Skeletal muscle tissue (tissue), 4 donors: ENCODE measurements around the gene PLA2G12B. TPM values are rescaled to one million over a fixed set of nuclear protein-coding genes. Genes with fewer than 3 reads are reported as not detected.
"Not testable (repeated sequence)": the region's sequence is repeated elsewhere in the genome, so short reads cannot be mapped to it uniquely, and the experiment has no call there.

Source experiments
- H3K27ac ChIP-seq: one replicate; pipeline ENCODE4 v1.7.0; 2013; ENCODE audit warnings: mild to moderate bottlenecking, low read depth, low read length, inconsistent platforms
- H3K27me3 ChIP-seq, 3 donors: one replicate each; pipeline ENCODE4 v1.7.0; 2013; ENCODE audit warnings: low read length in 3 of 3; ENCODE audit not compliant: control insufficient read depth in 3 of 3, insufficient read depth in 3 of 3
- H3K36me3 ChIP-seq, 3 donors: one replicate each; pipeline ENCODE4 v1.7.0; 2013; ENCODE audit warnings: low read length in 3 of 3; ENCODE audit not compliant: control insufficient read depth in 3 of 3, insufficient read depth in 3 of 3
- H3K4me1 ChIP-seq, 3 donors: one replicate each; pipeline ENCODE4 v1.7.0; 2013; ENCODE audit warnings: low read length in 3 of 3, mild to moderate bottlenecking in 3 of 3; ENCODE audit not compliant: control insufficient read depth in 3 of 3, insufficient read depth in 3 of 3
- H3K4me3 ChIP-seq, 3 donors: one replicate each; pipeline ENCODE4 v1.7.0; 2013; ENCODE audit warnings: low read length in 3 of 3
- H3K9ac ChIP-seq, 3 donors: one replicate each; pipeline ENCODE4 v1.7.0; 2013; ENCODE audit warnings: low read length in 3 of 3, mild to moderate bottlenecking in 3 of 3, moderate library complexity in 2 of 3, low read depth in 1 of 3
- H3K9me3 ChIP-seq, 3 donors: one replicate each; pipeline ENCODE4 v1.7.0; 2013; ENCODE audit warnings: low read length in 3 of 3; ENCODE audit not compliant: control insufficient read depth in 3 of 3
- total RNA-seq: library from RNA; depleted of rRNA; stranded (reverse); fragments of >200 nt; gene quantifications from one replicate; pipeline ENCODE4 v1.2.3, GENCODE V29; 2014
- donor health status: Osteomylitis.

Gene PLA2G12B, protein sequence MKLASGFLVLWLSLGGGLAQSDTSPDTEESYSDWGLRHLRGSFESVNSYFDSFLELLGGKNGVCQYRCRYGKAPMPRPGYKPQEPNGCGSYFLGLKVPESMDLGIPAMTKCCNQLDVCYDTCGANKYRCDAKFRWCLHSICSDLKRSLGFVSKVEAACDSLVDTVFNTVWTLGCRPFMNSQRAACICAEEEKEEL
- total RNA-seq: not detected

DNA sequence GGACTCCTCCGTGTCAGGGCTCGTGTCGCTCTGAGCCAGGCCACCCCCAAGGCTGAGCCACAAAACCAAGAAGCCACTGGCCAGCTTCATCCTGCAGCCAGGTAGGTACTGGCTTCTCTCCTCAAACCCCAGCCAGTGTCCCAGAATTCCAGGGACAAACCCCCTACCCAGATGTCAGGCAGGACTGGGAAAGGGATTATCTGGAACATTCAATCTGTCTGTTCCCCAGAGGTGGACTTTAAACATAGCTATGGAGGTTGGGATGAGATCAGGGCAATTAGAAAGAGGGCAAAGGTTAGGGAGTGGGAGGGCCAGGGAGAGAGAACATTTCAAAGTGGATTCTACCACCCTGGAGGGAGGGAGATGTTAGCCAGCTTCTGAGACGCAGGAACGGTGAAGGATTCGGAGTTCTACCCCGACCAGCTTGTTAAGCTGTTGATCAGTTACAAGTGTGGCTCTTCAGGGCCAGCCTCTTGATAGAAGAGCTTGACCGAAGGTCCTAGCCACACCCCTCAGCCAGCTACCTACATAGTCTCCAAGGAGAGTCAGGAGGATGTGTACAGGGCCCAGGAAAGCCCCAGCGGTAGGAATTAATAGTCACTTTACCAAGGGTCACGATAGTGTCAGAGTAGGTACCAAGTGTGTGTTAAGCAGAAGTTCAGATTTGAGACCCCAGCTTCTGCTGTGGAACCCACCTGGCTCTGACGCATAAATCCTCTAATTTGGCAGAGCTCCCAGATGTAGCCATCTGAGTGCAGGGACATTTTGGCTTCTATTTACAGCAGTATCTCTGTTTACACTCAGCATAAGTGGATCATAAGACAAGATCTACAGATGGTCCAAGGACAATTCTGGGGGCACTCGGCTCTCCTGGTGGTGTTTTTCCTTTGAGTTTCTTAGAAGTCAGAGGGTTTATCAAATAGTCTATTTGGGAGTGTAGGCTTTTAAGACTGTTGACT, at the start of gene PLA2G12B:
Gene PLA2G12B (minus strand): TSS at position 211 of the 959 bp plus-strand sequence. CDS start 121 bp downstream, at position 90.
- no peak within 1 kb of the TSS for H3K27ac ChIP-seq
- H3K9me3 ChIP-seq: no peaks in the 10 kb centered on the region
- no peaks in the 10 kb centered on the region for H3K36me3 ChIP-seq
- H3K4me3 ChIP-seq: no peak within 1 kb of the TSS
- H3K9ac ChIP-seq: no peak within 1 kb of the TSS
- no peaks in the 10 kb centered on the region for H3K27me3 ChIP-seq
- no peaks in the 10 kb centered on the region for H3K4me1 ChIP-seq

DNA sequence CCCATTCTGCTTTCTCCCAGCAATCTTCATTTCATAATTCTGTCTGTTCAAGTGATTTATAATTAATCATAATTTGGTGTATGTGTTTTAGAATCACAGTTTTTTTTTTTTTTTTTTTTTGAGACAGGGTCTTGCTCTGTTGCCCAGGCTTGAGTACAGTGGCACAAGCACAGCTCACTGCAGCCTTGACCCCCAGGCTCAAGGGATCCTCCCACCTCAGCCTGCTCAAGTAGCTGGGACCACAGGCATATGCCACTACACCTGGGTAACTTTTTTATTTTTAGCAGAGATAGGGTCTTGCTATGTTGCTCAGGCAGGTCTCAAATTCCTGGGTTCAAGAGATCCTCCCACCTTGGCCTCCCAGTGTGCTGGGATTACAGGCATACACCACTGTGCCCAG, 49.2 kb upstream of the PLA2G12B start:
- Histone ChIP-seq H3K9ac (no peak overlapping the region), H3K36me3 (peaks cover 7 to 35% (median 23%) of the 10 kb centered on the region in 3 donors), H3K4me3 (no peak overlapping the region), H3K9me3 (no peaks in the 10 kb centered on the region), H3K27ac (no peak overlapping the region), H3K27me3 (no peaks in the 10 kb centered on the region), H3K4me1 (no peaks in the 10 kb centered on the region)

DNA sequence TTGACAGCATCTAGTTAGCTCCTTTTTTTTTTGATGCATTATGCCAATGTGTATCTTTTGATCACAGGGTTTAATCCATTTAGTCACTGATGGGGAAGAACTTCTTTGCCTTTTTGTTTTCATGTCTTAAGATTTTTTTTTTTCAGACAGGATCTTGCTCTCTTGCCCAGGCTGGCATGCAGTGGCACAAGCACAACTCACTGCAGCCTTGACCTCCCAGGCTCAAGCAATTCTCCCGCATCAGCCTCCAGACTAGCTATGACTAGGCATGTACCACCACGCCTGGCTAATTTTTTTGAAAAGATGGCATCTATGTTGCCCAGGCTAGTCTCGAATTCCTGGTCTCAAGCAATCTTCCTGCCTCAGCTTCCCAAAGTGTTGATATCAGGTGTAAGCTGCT, 46.4 kb upstream of the PLA2G12B start:
- Histone ChIP-seq H3K9ac (no peak overlapping the region), H3K4me3 (no peak overlapping the region), H3K27me3 (no peaks in the 10 kb centered on the region), H3K4me1 (no peaks in the 10 kb centered on the region), H3K36me3 (peaks cover 3 to 12% (median 5%) of the 10 kb centered on the region in 3 donors), H3K9me3 (no peaks in the 10 kb centered on the region), H3K27ac (no peak overlapping the region)

DNA sequence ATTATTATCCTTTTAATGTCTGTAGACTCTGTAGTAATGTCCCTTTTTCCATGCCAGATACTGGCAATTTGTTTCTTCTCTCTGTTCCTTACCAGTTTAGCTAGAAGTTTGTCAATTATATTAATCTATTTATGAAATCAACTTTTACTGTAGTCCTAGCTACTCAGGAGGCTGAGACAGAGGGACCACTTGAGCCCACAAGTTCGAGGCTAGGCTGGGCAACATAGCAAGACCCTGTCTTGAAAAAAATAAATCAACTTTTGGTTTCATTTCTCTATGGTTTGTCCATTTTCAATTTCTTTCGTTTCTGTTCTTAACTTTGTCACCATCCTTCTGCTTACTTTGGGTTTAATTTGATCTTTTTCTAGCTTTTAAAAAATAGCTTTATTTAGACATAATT, 42.5 kb upstream of the PLA2G12B start:
- H3K9ac ChIP-seq: no peak overlapping the region
- H3K27ac ChIP-seq: no peak overlapping the region
- no peaks in the 10 kb centered on the region for H3K4me1 ChIP-seq
- H3K27me3 ChIP-seq: no peaks in the 10 kb centered on the region
- H3K9me3 ChIP-seq: no peaks in the 10 kb centered on the region
- H3K36me3 ChIP-seq: peaks cover 0 to 3% (median 0%) of the 10 kb centered on the region in 3 donors
- no peak overlapping the region for H3K4me3 ChIP-seq

DNA sequence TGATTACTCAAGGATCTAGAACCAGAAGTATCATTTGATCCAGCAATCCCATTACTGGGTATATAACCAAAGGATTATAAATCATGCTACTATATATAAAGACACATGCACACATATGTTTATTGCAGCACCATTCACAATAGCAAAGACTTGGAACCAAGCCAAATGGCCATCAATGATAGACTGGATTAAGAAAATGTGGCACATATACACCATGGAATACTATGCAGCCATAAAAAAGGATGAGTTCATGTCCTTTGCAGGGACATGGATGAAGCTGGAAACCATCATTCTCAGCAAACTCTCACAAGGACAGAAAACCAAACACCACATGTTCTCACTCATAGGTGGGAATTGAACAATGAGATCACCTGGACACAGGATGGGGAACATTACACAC, 40.9 kb upstream of the PLA2G12B start:
- not testable (repeated sequence) for H3K4me1 ChIP-seq, H3K27ac ChIP-seq, H3K9me3 ChIP-seq, H3K9ac ChIP-seq, H3K36me3 ChIP-seq, H3K4me3 ChIP-seq, H3K27me3 ChIP-seq

DNA sequence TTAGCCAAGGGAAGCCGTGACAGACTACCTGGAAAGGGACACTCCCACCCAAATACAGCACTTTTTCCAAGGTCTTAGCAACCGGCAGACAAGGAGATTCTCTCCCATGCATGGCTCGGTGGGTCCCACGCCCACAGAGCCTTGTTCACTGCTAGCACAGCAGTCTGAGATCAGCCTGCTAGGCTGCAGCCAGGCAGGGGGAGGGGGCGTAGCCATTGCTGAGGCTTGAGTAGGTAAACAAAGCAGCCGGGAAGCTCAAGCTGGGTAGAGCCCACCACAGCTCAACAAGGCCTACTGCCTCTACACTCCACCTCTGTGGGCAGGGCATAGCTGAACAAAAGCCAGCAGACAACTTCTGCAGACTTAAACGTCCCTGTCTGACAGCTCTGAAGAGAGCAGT, 35.2 kb upstream of the PLA2G12B start:
- H3K9me3 ChIP-seq, H3K9ac ChIP-seq, H3K27ac ChIP-seq, H3K4me1 ChIP-seq, H3K36me3 ChIP-seq, H3K4me3 ChIP-seq, H3K27me3 ChIP-seq: not testable (repeated sequence)

DNA sequence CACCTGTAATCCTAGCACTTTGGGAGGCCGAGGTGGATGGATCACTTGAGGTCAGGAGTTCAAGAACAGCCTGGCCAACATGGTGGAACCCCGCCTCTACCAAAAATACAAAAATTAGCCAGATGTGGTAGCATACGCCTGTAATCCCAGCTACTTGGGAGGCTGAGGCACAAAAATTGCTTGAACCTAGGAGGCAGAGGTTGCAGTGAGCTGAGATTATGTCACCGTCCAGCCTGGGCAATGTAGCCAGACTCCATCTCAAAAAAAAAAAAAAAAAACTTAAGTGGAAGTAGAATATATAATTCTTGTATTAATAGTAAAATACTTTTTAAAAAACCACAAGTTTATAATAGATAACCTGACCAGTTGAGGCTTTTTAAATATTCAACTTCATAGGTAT, 30.0 kb upstream of the PLA2G12B start:
- not testable (repeated sequence) for H3K9ac ChIP-seq, H3K4me3 ChIP-seq

DNA sequence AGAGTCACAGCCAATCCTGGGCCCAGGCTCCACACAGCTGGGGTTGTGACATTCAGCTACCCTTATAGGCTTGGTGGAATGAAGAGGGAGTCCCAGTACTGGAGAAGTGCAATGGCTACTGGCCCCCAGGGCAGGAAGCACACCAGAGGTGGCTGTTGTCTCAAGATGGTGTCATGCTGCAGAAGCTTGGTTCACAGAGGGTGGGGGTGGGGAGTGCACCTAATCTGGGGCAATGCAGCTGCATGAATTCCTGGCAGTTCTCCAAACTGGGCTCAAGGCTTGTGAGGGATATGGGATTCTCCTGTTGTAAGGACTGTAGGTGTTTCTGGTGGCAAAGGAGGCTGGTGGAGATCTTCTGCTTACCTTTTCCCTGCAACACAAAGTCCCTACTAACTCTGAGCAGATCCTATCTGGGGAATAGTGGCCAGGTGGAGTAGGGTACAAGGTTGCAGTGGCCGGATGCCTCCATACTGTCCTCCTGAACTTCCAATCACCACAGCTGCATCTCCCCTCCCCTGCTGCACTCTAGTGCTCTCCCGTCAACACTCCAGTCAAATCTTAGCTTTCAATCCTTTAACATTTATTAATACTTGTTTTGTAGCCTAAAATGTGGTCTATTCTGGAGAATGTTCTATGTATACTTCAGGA, 27.4 kb upstream of the PLA2G12B start:
- no peaks in the 10 kb centered on the region for H3K27me3 ChIP-seq
- no peaks in the 10 kb centered on the region for H3K36me3 ChIP-seq
- no peak overlapping the region for H3K4me3 ChIP-seq
- no peak overlapping the region for H3K9ac ChIP-seq
- peaks cover 0 to 4% (median 3%) of the 10 kb centered on the region in 3 donors for H3K9me3 ChIP-seq
- no peaks in the 10 kb centered on the region for H3K4me1 ChIP-seq
- H3K27ac ChIP-seq: no peak overlapping the region

More for the DNA sequence above, 30.0 kb upstream of the PLA2G12B start:
- not testable (repeated sequence) for H3K4me1 ChIP-seq, H3K27me3 ChIP-seq, H3K27ac ChIP-seq, H3K36me3 ChIP-seq, H3K9me3 ChIP-seq

DNA sequence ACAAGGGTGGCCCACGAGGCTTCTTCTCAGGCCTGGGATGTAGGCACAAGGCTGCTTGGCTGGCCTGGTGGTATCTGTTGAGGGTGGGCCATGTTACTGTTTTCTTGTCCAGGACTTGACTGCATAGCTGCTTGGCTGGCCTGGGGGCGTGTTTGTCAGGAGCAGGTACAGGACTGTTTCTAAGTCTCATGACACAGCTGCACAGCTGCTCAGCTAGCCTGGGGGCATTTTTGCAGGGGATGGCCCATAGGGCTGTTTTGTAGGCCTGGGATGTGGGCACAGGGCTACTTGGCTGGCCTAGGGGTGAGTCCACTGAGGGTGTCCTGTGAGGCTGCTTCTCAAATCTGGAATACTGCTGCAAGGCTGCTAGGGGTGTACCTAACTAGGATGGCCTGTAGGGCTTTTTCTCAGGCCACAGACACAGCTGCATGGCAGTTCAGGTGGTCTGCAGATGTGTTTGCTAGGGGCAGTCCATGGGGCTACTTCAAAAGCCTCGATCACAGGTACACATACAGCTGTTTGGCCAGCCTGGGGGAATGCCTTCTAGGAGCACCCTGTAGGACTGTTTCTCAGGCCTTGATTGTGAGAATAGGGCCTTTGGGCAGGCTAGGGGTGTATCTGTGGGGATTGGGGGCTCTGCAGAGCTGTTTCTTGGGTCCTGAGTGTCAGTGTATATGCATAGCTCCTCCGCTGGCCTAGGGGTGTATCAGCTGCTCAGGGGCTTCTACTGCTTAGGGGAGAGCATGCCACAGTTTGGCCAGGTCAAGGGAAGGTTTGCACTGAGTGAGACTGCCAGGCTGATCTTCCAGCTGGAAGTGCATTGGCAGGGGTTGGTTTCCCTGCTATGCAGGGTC, 26.6 kb upstream of the PLA2G12B start:
- H3K9ac ChIP-seq: no peak overlapping the region
- H3K36me3 ChIP-seq: no peaks in the 10 kb centered on the region
- H3K9me3 ChIP-seq: peaks cover 0 to 5% (median 4%) of the 10 kb centered on the region in 3 donors
- H3K4me1 ChIP-seq: no peaks in the 10 kb centered on the region
- no peak overlapping the region for H3K27ac ChIP-seq
- H3K4me3 ChIP-seq: no peak overlapping the region
- no peaks in the 10 kb centered on the region for H3K27me3 ChIP-seq
